CD4-positive, alpha-beta T cell (primary cell): ENCODE results near the gene NOD2. TPM values are rescaled to one million over a fixed set of nuclear protein-coding genes. Genes with fewer than 3 reads are reported as not detected.
A peak's percentile ranks its signal among the peaks of the same experiment; 100 is the strongest.

Experiments used
- ATAC-seq: fragments of 200-7000 bp; cut with Tn5 transposase; one replicate; pipeline ENCODE4 v1.10.0; 2022; ENCODE audit warnings: mild to moderate bottlenecking; ENCODE audit not compliant: poor library complexity
- CTCF ChIA-PET: fragments of 350-600 bp; sonication (Branson Sonifier 250); formaldehyde crosslinking; loops from one replicate; lab custom pipeline; 2021; ENCODE audit warnings: antibody characterized with exemption, inconsistent platforms; lab: Charles Lee
- POLR2A ChIA-PET: fragments of 350-600 bp; sonication (Branson Sonifier 250); formaldehyde crosslinking; loops from one replicate; lab custom pipeline; 2021; ENCODE audit warnings: antibody characterized with exemption, inconsistent platforms; lab: Charles Lee
- DNase-seq, 14 experiments: peaks; one replicate each; pipeline ENCODE4 v3.0.0-alpha.2; 2013 to 2020; ENCODE audit warnings: mixed read lengths in 2 of 14
- H3K27ac ChIP-seq, 2 donors: one replicate each; pipeline versions ENCODE4 v1.5.1 to v1.7.0; 2013; ENCODE audit warnings: low read length in 2 of 2, low read depth in 1 of 2, mild to moderate bottlenecking in 1 of 2
- H3K27me3 ChIP-seq, 2 experiments: 1 replicate in 1 of 2; 2 replicates in 1 of 2; pipeline versions ENCODE4 v1.6.1 to v1.7.0; 2013; ENCODE audit warnings: low read length in 2 of 2, control low read depth in 1 of 2, mild to moderate bottlenecking in 1 of 2, moderate library complexity in 1 of 2; ENCODE audit not compliant: insufficient read depth in 2 of 2, control insufficient read depth in 1 of 2
- H3K36me3 ChIP-seq: one replicate; pipeline ENCODE4 v1.6.1; 2013; ENCODE audit warnings: low read length, control low read depth; ENCODE audit not compliant: insufficient read depth
- H3K4me1 ChIP-seq: one replicate; pipeline ENCODE4 v1.6.1; 2013; ENCODE audit warnings: low read length, control low read depth; ENCODE audit not compliant: insufficient read depth
- H3K4me3 ChIP-seq: one replicate; pipeline ENCODE4 v1.5.1; 2013; ENCODE audit warnings: mild to moderate bottlenecking, low read length, moderate library complexity
- H3K9me3 ChIP-seq, 2 experiments: 1 replicate in 1 of 2; 2 replicates in 1 of 2; pipeline versions ENCODE4 v1.6.1 to v1.7.0; 2013; ENCODE audit warnings: low read length in 2 of 2, mild to moderate bottlenecking in 2 of 2, control low read depth in 1 of 2, moderate library complexity in 1 of 2; ENCODE audit not compliant: control insufficient read depth in 1 of 2, insufficient read depth in 1 of 2
- H3K27ac Mint-ChIP-seq: one replicate; pipeline ENCODE4 v1.8.0; 2020; ENCODE audit warnings: mixed read lengths
- H3K27me3 Mint-ChIP-seq: one replicate; pipeline ENCODE4 v1.8.0; 2021; ENCODE audit warnings: mixed read lengths
- H3K36me3 Mint-ChIP-seq: one replicate; pipeline ENCODE4 v1.8.0; 2021; ENCODE audit warnings: low read depth, mixed read lengths
- H3K4me1 Mint-ChIP-seq: one replicate; pipeline ENCODE4 v1.8.0; 2021; ENCODE audit warnings: low read depth, mixed read lengths
- H3K4me3 Mint-ChIP-seq: one replicate; pipeline ENCODE4 v1.8.0; 2020; ENCODE audit warnings: mild to moderate bottlenecking, mixed read lengths
- H3K9me3 Mint-ChIP-seq: one replicate; pipeline ENCODE4 v1.8.0; 2020; ENCODE audit warnings: mixed read lengths
- intact Hi-C, 2 experiments: fragments of 100-400 bp; cut with DNase I in 1 of 2; cut with micrococcal nuclease in 1 of 2; formaldehyde crosslinking; loops; one replicate each; pipeline versions ENCODE4 v1.15.1 to v1.9.0; 2023 to 2025; cut with DNase I, micrococcal nuclease
- total RNA-seq, 174 experiments: library from RNA in 2 of 174; stranded (reverse) in 2 of 174; gene quantifications; one replicate each; pipeline ENCODE4 v1.2.3 and lab custom pipeline; 2021 to 2026
- TF ChIP-seq, protein P1 (sequence below): fragments of 200-600 bp; IDR thresholded peaks from one replicate; pipeline ENCODE4 v1.8.0; 2022; ENCODE audit warnings: antibody characterized with exemption, mild to moderate bottlenecking

Gene NOD2
- total RNA-seq, 2 experiments from 2014 or later = 4.5 to 5.3 TPM

DNA sequence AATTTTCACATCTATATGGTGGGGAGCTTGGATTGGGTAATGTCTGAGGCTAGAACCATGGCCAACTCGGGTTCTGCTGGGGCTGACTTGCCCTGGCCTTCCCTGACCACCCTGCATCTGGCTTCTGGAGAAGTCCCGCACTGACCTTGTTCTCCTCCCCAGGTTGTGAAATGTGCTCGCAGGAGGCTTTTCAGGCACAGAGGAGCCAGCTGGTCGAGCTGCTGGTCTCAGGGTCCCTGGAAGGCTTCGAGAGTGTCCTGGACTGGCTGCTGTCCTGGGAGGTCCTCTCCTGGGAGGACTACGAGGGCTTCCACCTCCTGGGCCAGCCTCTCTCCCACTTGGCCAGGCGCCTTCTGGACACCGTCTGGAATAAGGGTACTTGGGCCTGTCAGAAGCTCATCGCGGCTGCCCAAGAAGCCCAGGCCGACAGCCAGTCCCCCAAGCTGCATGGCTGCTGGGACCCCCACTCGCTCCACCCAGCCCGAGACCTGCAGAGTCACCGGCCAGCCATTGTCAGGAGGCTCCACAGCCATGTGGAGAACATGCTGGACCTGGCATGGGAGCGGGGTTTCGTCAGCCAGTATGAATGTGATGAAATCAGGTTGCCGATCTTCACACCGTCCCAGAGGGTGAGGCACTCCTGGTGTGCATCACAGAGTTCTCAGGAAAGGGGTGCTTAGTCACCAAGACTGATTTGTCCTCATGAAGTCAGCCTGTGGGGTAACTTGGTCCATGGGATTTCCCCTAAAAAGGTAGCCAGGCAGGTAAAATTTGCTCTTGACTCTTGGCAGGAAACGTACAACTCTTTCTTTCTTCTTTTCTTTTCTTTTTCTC is 6.1 kb downstream of the NOD2 start:
- CTCF ChIA-PET = interaction anchor here (1.4 to 3.6 kb wide), 2 partner anchors 10 to 28 kb away, joined by 5 to 9 read pairs; no protein-coding TSS in a partner anchor
- DNase-seq (peak in 6 of 14 experiments; percentile 28 to 84 (median 46)), ATAC-seq (peak; percentile 22)
- Mint-ChIP-seq H3K36me3 (peaks cover 16% of the 10 kb centered on the region), H3K27ac (peak overlapping the region; percentile 87), H3K9me3 (peaks cover 7% of the 10 kb centered on the region), H3K27me3 (no peaks in the 10 kb centered on the region), H3K4me1 (peaks cover 55% of the 10 kb centered on the region), H3K4me3 (peak overlapping the region; percentile 56)
- Histone ChIP-seq H3K27ac (peak overlapping the region in 1 of 2 donors; percentile 50), H3K4me3 (no peak overlapping the region), H3K9me3 (peaks cover 2 to 9% of the 10 kb centered on the region in 2 experiments), H3K27me3 (no peaks in the 10 kb centered on the region), H3K4me1 (peaks cover 59% of the 10 kb centered on the region), H3K36me3 (peaks cover 11% of the 10 kb centered on the region)
- intact Hi-C loops = loop anchor here in 1 of 2 experiments (2.0 kb wide), 1 partner anchor 15 kb away; no protein-coding TSS in a partner anchor
- TF ChIP-seq, protein P1, sequence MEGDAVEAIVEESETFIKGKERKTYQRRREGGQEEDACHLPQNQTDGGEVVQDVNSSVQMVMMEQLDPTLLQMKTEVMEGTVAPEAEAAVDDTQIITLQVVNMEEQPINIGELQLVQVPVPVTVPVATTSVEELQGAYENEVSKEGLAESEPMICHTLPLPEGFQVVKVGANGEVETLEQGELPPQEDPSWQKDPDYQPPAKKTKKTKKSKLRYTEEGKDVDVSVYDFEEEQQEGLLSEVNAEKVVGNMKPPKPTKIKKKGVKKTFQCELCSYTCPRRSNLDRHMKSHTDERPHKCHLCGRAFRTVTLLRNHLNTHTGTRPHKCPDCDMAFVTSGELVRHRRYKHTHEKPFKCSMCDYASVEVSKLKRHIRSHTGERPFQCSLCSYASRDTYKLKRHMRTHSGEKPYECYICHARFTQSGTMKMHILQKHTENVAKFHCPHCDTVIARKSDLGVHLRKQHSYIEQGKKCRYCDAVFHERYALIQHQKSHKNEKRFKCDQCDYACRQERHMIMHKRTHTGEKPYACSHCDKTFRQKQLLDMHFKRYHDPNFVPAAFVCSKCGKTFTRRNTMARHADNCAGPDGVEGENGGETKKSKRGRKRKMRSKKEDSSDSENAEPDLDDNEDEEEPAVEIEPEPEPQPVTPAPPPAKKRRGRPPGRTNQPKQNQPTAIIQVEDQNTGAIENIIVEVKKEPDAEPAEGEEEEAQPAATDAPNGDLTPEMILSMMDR = no peak
- POLR2A ChIA-PET = interaction anchor here (1.5 to 4.1 kb wide), 4 partner anchors 9 to 45 kb away, joined by 5 to 23 read pairs (median 13); partner anchors contain the start of genes CYLD and SNX20

GRCh38 chr16:50702725-50703124 is 9.3 kb downstream of the NOD2 start:
- Mint-ChIP-seq H3K9me3 (peaks cover 7% of the 10 kb centered on the region), H3K4me3 (no peak overlapping the region), H3K36me3 (peaks cover 28% of the 10 kb centered on the region), H3K27ac (no peak overlapping the region), H3K4me1 (peaks cover 41% of the 10 kb centered on the region), H3K27me3 (no peaks in the 10 kb centered on the region)
- Histone ChIP-seq H3K4me1 (peaks cover 31% of the 10 kb centered on the region), H3K9me3 (peaks cover 4 to 16% of the 10 kb centered on the region in 2 experiments), H3K27ac (no peak overlapping the region), H3K36me3 (peaks cover 11% of the 10 kb centered on the region), H3K4me3 (no peak overlapping the region), H3K27me3 (no peaks in the 10 kb centered on the region)
- DNase-seq (no peak), ATAC-seq (no peak)
- TF ChIP-seq, protein P1 = no peak
- ChIA-PET POLR2A (interaction anchor here (0.5 to 1.7 kb wide), 3 partner anchors 21 to 287 kb away, joined by 3 to 8 read pairs (median 5); partner anchors contain the start of genes CYLD and SNX20), CTCF (interaction anchor here (0.9 to 3.3 kb wide), 3 partner anchors 31 to 104 kb away, joined by 3 to 9 read pairs (median 4); no protein-coding TSS in a partner anchor)
- intact Hi-C loops = no loop called here

GRCh38 chr16:50704245-50704644 is 10.8 kb downstream of the NOD2 start:
- H3K4me1 Mint-ChIP-seq = peaks cover 47% of the 10 kb centered on the region
- Histone ChIP-seq H3K27me3 (no peaks in the 10 kb centered on the region), H3K4me3 (no peak overlapping the region), H3K36me3 (peaks cover 11% of the 10 kb centered on the region), H3K27ac (no peak overlapping the region), H3K9me3 (peaks cover 4 to 16% of the 10 kb centered on the region in 2 experiments), H3K4me1 (peaks cover 31% of the 10 kb centered on the region)
- ATAC-seq (no peak), DNase-seq (no peak)
- no peak overlapping the region for H3K27ac Mint-ChIP-seq
- intact Hi-C loops = no loop called here
- ChIA-PET CTCF (no interaction called here), POLR2A (no interaction called here)
- H3K36me3 Mint-ChIP-seq = peaks cover 28% of the 10 kb centered on the region
- H3K9me3 Mint-ChIP-seq = peaks cover 7% of the 10 kb centered on the region
- no peak overlapping the region for H3K4me3 Mint-ChIP-seq
- TF ChIP-seq, protein P1 = no peak
- no peaks in the 10 kb centered on the region for H3K27me3 Mint-ChIP-seq
